Activated T-helper 1 cell treated with anti-CD3 and anti-CD28 coated beads, Interleukin-2, amount 50 U/mL, for 16 hours (primary cell): ENCODE results near the gene CALML3.

Source experiments
- DNase-seq, 2 donors: peaks; one replicate each; pipeline ENCODE4 v3.0.0-alpha.2; 2020; ENCODE audit warnings: low read depth in 1 of 2, low spot score in 1 of 2

CALML3 gene

GRCh38 chr10:5538446-5538845, 13.7 kb downstream of the CALML3 start:
- DNase-seq: no peak

DNA sequence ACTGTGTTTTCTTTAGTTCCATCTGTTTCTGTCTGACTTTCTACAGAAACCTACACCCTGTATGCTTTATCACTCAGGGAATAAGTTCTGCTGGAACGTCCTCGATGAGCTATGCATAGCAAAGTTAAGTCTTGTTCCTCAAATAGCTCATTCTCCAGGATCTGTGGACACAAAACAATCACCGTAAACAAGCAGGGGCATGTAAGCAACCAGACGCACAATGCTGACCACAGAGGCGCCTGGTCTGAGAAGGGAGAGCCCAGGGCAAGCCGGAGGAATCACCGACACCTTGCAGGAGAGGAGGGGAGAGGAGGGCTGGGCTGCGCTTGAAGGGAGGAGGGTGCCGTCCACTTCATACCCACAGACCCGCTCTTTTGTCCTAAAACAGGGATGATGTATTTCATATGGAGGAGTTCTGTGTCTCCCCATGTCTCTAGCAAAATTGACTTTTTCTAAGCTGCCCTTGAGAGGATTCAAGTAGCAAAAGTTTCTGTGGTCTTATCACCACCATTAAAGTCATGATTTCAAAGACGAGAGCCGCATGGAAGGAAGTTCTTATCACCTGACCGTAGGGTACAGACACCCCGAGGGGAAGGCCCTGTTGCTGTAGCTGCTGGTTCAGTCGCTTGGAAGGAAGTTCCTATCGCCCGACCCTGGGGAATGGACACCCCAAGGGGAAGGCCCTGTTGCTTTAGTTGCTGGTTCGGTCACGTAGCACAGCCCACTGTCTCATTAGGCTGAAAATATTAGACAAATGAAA, 14.3 kb downstream of the CALML3 start:
- DNase-seq: no peak

- no peak for DNase-seq
Observed at GRCh38 chr10:5540080-5540479, 15.3 kb downstream of the CALML3 start.

GRCh38 chr10:5540891-5541290, 16.1 kb downstream of the CALML3 start:
- DNase-seq: no peak

DNA sequence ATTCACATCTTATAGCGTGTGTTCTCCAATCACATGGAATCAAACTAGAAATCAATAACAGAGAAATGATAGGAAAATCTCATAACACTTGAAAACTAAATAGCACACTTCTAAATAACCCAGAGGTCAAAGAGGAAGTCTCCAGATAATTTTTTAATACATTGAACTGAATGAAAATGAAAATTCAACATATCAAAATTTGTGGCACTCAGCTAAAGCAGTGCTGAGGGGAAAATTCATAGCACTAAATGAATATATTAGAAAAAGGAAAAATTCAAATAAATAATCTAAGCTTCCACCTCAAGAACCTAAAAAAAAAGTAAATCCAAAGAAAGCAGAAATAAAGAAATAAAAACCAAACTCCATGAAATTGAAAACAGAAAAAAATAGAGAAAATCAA, 17.3 kb downstream of the CALML3 start:
- DNase-seq: no peak

DNA sequence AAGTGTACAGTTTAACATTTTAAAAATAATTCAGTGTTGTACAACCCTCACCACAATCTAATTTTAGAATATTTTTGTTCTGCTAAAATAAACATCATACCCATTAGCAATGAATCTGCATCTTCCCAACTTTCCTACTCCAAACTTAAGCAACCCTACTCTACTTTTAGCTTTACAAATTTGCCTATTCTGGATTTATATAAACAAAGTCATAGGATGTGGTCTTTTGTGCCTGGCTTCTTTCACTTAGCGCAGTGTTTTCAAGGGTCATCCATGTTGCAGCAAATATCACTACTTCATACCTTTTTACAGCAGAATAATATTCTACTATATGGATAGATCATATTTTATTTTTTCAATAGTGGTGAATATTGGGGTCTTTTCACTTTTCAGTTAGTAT, 18.9 kb downstream of the CALML3 start:
- no peak for DNase-seq

- no peak for DNase-seq
Observed at GRCh38 chr10:5544216-5544805, 19.6 kb downstream of the CALML3 start.

DNA sequence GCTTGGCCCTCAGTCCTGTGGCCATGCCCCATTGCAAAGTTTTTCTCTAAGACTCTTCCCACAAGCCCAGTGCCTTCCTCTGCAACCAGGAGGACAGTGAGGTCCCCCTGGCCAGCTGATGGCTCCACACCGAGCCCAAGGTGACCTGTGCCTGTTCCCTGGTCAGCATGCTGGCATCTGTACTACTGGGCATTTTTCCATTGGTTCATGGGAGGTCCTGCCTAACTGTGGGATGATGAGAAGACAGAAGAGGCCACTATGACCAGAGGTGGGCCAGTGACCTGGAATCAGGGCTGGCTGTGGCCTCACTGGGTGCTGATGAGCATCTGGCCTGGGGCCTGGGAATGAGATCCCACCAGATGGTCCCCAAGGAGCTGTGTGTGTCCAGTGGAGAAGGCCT, 20.2 kb downstream of the CALML3 start:
- DNase-seq: no peak

GRCh38 chr10:5545426-5545777, 20.6 kb downstream of the CALML3 start:
- DNase-seq: no peak

- no peak for DNase-seq
Observed at GRCh38 chr10:5545778-5546710, 21.3 kb downstream of the CALML3 start.

DNA sequence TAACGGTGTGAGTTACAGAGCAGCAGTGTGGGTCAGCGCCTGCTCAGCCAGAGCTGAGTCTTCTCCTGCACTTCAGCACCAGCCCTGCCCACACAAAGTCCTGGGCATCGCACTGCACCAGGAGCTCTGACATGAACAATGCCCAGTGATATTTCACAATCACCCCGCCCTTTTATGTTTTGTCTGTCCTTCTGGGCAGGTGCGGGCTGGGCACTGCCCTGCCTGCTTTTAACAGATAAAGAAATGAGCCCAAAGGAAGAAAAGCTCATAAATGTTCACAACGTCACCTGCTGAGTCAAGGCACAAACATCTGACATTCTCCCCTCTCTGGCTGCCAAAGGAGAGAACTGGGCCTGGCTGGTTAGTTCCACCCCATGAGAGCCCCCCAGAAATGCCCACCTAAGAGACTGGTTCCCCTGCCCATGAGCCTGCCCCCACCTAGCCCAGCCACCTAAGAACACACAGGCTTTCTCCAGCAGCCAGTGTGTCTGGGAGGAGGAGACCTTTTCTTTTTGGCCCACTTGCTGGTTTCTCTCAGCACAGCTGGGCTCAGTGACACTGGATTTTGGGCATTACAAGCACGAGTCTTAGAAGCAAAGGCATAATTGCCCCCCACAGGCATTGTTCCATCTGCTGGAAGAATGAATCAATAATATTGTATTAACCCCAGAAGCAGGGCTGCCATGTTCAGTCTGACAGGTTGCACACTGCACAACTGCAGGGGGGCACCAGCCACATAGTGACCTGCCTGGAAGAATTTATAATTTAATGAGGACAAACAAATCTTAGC, 22.3 kb downstream of the CALML3 start:
- no peak for DNase-seq

DNA sequence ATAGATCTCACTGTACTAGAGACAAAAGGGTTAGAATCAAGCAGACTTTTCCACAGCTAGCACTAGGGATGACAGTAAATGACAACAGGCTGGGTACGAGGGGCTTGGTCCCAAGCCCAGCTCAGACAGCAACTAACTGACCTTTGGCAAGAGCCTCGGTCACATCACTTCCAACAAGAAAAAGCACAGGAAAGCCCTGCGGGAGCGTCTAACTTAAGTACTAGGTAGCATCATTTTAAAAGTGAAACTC, 22.8 kb downstream of the CALML3 start:
- no peak for DNase-seq

DNA sequence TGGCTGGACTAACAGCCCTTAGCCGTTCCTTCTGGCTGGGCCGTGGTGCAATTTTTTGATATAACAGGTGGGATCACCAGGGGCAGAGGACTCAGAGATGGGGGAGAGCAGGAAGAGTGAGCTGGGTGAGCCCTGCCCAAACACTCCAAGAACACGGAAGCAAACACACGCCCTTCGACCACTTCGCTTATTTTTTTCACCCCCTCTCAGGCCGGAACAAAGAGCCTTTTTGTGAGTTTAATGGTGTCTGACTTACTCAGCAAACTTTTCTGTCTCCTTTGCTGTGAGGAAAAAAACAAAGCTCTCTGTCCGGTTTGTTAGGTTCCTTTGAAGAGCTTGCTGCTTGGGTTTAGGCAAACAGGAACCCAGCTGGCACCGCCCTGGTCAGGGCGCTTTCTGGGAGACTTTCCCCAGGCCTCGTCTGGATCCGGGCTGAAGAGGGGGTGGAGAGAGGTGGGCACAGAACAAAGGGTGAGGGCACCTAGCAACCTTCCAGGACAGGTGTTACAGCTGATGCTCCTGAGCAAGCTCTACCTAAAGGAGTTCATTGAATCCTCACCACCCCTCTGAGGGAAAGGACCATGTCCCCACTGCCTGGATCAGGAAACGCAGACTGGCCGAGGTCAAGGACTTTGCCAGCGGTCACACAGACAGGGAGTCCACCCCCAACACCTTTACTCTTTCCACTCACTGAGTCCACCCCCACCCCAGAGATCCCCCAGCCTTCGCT, 23.3 kb downstream of the CALML3 start:
- no peak for DNase-seq

- no peak for DNase-seq
Observed at GRCh38 chr10:5549462-5550249, 24.9 kb downstream of the CALML3 start.

DNA sequence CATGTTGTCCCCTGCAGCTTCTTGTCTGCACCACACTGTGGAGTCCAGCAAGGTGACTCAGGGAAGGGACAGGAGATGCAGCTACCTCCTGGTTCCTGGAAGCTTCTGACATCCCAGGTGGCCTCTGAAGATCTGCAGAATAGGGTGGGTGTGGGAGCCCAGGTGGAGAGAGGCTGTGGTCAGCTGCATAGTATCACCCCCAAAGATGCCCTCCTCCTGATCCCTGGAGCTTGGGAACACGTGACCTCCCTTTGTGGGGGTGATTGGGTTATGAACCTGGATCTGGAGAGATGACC, 25.4 kb downstream of the CALML3 start:
- DNase-seq: no peak

GRCh38 chr10:5550621-5551530, 26.1 kb downstream of the CALML3 start:
- no peak for DNase-seq

DNA sequence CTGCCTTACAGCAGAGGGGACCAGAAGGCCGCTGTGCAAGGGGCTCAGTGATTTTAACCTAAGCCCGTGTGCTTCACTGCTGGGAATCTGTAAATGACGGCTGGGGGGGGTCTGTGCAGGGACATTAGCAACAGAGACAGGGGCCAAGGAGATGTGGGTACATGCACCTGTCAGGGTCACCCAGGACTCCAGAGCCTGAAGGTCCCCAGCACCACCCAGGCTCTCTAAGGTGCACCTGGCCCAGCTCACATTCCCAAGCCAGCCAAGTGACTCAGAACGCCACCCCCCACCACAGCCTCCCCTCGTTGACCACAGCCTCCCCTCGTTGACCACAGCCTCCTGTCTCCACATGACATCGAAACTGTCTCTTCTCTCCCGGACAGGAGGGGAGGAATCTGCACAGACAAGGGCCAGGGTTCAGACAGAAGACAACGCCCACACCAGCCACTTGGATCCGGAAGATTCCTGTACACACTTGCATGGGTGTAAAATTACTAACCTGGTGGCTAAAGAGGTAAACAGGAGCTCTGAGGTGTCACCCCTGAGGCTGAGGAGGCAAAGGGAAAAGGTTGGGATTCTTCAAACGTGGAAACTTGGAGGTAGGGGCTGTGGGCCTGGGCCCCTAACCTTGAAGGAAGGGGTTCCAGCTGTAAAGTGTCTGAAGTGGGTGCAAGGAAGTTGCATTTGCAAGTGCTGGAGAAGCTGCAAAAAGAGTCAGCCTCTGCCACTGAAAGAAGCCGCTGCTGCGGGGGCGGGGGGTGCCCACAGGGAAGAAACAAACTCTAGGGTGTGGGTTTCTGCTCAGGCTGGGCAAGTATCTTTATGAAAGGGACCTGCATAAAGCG, 27.0 kb downstream of the CALML3 start:
- DNase-seq: peak in 1 of 2 donors; percentile 28
